ENCODE data around the gene PSMA8.
"Not testable (repeated sequence)": the region's sequence is repeated elsewhere in the genome, so short reads cannot be mapped to it uniquely, and the experiment has no call there.

The PSMA8 gene

GRCh38 chr18:26133652-26134051, at the start of gene PSMA8:
Gene PSMA8, plus strand, starts transcription at chr18:26133869. Its CDS starts 97 bp downstream, at chr18:26133966.
- peak; percentile 8 to 12 for DNase-seq (ENCODE audit: low read depth in 2 of 2)

- DNase-seq (ENCODE audit: low read depth in 2 of 2), result no peak
Observed at GRCh38 chr18:26085056-26085455, 48.6 kb upstream of the PSMA8 start.

GRCh38 chr18:26086959-26087358, 46.7 kb upstream of the PSMA8 start:
- DNase-seq (ENCODE audit: low read depth in 2 of 2), result no peak

GRCh38 chr18:26088487-26088886, 45.2 kb upstream of the PSMA8 start:
- DNase-seq (ENCODE audit: low read depth in 2 of 2), result no peak

- no peak for DNase-seq (ENCODE audit: low read depth in 2 of 2)
Observed at GRCh38 chr18:26089293-26090129, 44.2 kb upstream of the PSMA8 start.

GRCh38 chr18:26090130-26091046, 43.3 kb upstream of the PSMA8 start, which contains the start of gene SS18:
Gene SS18, minus strand, starts transcription at chr18:26090613. Its CDS starts 44 bp downstream, at chr18:26090569.
- peak; percentile 76 to 87 for DNase-seq (ENCODE audit: low read depth in 2 of 2)

- peak in 1 of 2 experiments; percentile 49 for DNase-seq (ENCODE audit: low read depth in 2 of 2)
Observed at GRCh38 chr18:26091047-26091630, 42.5 kb upstream of the PSMA8 start.

- no peak for DNase-seq (ENCODE audit: low read depth in 2 of 2)
Observed at GRCh38 chr18:26096852-26097251, 36.8 kb upstream of the PSMA8 start.

- no peak for DNase-seq (ENCODE audit: low read depth in 2 of 2)
Observed at GRCh38 chr18:26097563-26097962, 36.1 kb upstream of the PSMA8 start.

- peak in 1 of 2 experiments; percentile 24 for DNase-seq (ENCODE audit: low read depth in 2 of 2)
Observed at GRCh38 chr18:26103579-26103978, 30.1 kb upstream of the PSMA8 start.

- no peak for DNase-seq (ENCODE audit: low read depth in 2 of 2)
Observed at GRCh38 chr18:26104035-26104434, 29.6 kb upstream of the PSMA8 start.

- no peak for DNase-seq (ENCODE audit: low read depth in 2 of 2)
Observed at GRCh38 chr18:26119246-26119645, 14.4 kb upstream of the PSMA8 start.

- no peak for DNase-seq (ENCODE audit: low read depth in 2 of 2)
Observed at GRCh38 chr18:26121476-26121875, 12.2 kb upstream of the PSMA8 start.

GRCh38 chr18:26121994-26122393, 11.7 kb upstream of the PSMA8 start:
- not testable (repeated sequence) for DNase-seq (ENCODE audit: low read depth in 2 of 2)

- DNase-seq (ENCODE audit: low read depth in 2 of 2), result no peak
Observed at GRCh38 chr18:26127786-26128185, 5.9 kb upstream of the PSMA8 start.

- DNase-seq (ENCODE audit: low read depth in 2 of 2), result not testable (repeated sequence)
Observed at GRCh38 chr18:26128192-26128591, 5.5 kb upstream of the PSMA8 start.

GRCh38 chr18:26134107-26134506, 438 bp downstream of the PSMA8 start:
- no peak for DNase-seq (ENCODE audit: low read depth in 2 of 2)

GRCh38 chr18:26135548-26135947, 1.9 kb downstream of the PSMA8 start:
- DNase-seq (ENCODE audit: low read depth in 2 of 2), result no peak

- no peak for DNase-seq (ENCODE audit: low read depth in 2 of 2)
Observed at GRCh38 chr18:26157326-26157725, 23.7 kb downstream of the PSMA8 start.

GRCh38 chr18:26159353-26159752, 25.7 kb downstream of the PSMA8 start:
- no peak for DNase-seq (ENCODE audit: low read depth in 2 of 2)

- DNase-seq (ENCODE audit: low read depth in 2 of 2), result no peak
Observed at GRCh38 chr18:26164571-26164970, 30.9 kb downstream of the PSMA8 start.

GRCh38 chr18:26167592-26167991, 33.9 kb downstream of the PSMA8 start:
- DNase-seq (ENCODE audit: low read depth in 2 of 2), result not testable (repeated sequence)
